H1 (cell line): ENCODE data around the gene GPS2. TPM values are rescaled to one million over a fixed set of nuclear protein-coding genes. Genes with fewer than 3 reads are reported as not detected.

ENCODE experiments used
- CTCF ChIA-PET: fragments of 300-600 bp; sonication (Branson Sonifier 250); formaldehyde crosslinking; loops from one replicate; lab custom pipeline; 2021; ENCODE audit not compliant: partially characterized antibody; lab: Charles Lee
- POLR2A ChIA-PET: fragments of 300-600 bp; sonication (Branson Sonifier 250); formaldehyde crosslinking; loops from one replicate; lab custom pipeline; 2021; ENCODE audit warnings: inconsistent platforms; ENCODE audit not compliant: partially characterized antibody; lab: Charles Lee
- DNase-seq, 2 experiments: peaks; one replicate each; pipeline versions ENCODE4 v3.0.0 to v3.0.0-alpha.2; 2010 to 2022; ENCODE audit warnings: low spot score in 2 of 2, low read depth in 1 of 2, mixed read lengths in 1 of 2
- FAIRE-seq: peaks from 2 replicates; lab custom pipeline; 2011; peaks lifted over from hg19 to GRCh38; lab: Jason Lieb, UNC
- H2AFZ ChIP-seq: 2 replicates; pipeline ENCODE4 v1.8.1; 2012; ENCODE audit warnings: low read length, inconsistent platforms
- H2AK5ac ChIP-seq: 2 replicates; pipeline ENCODE4 v1.6.1; 2013; ENCODE audit warnings: low read depth, low read length
- H2BK120ac ChIP-seq: replicated peaks from 2 replicates; pipeline ENCODE3; 2013; ENCODE audit warnings: low read depth, low read length, inconsistent platforms
- H2BK12ac ChIP-seq: 2 replicates; pipeline ENCODE4 v1.6.1; 2013; ENCODE audit warnings: low read depth, low read length
- H2BK15ac ChIP-seq: 2 replicates; pipeline ENCODE4 v1.6.1; 2013; ENCODE audit warnings: low read length
- H2BK20ac ChIP-seq: 2 replicates; pipeline ENCODE4 v1.6.1; 2013; ENCODE audit warnings: low read length
- H2BK5ac ChIP-seq: 2 replicates; pipeline ENCODE4 v1.6.1; 2013; ENCODE audit warnings: low read depth, low read length
- H3K14ac ChIP-seq: 2 replicates; pipeline ENCODE4 v1.6.1; 2013; ENCODE audit warnings: inconsistent platforms; ENCODE audit not compliant: insufficient read length
- H3K18ac ChIP-seq: 2 replicates; pipeline ENCODE4 v1.6.1; 2013; ENCODE audit warnings: low read length; ENCODE audit errors: extremely low read depth
- H3K23ac ChIP-seq: 2 replicates; pipeline ENCODE4 v1.6.1; 2013; ENCODE audit warnings: inconsistent platforms; ENCODE audit not compliant: insufficient read length
- H3K23me2 ChIP-seq: 2 replicates; pipeline ENCODE4 v1.6.1; 2013; ENCODE audit warnings: low read depth, low read length
- H3K27ac ChIP-seq: 2 replicates; pipeline ENCODE4 v1.6.1; 2011; ENCODE audit warnings: low read depth, low read length, inconsistent platforms
- H3K27me3 ChIP-seq, 4 experiments: replicated peaks in 1 of 4; 1 replicate in 1 of 4; 2 replicates in 3 of 4; pipeline versions ENCODE4 v1.6.1 to v1.8.1; 2011 to 2013; ENCODE audit warnings: low read length in 3 of 4, mild to moderate bottlenecking in 3 of 4, inconsistent platforms in 2 of 4, mixed read lengths in 2 of 4, moderate library complexity in 1 of 4; ENCODE audit not compliant: control insufficient read depth in 3 of 4, insufficient read depth in 3 of 4; ENCODE audit errors: extremely low read depth in 1 of 4
- H3K36me3 ChIP-seq, 4 experiments: 2 replicates each; pipeline versions ENCODE4 v1.6.1 to v1.8.1; 2011 to 2013; ENCODE audit warnings: mild to moderate bottlenecking in 4 of 4, low read length in 3 of 4, moderate library complexity in 2 of 4, control low read depth in 1 of 4, inconsistent platforms in 1 of 4; ENCODE audit not compliant: insufficient read depth in 4 of 4, control insufficient read depth in 2 of 4
- H3K4ac ChIP-seq: replicated peaks from 2 replicates; pipeline ENCODE3; 2013; ENCODE audit warnings: low read length, low read depth, mixed read lengths, inconsistent platforms; ENCODE audit not compliant: insufficient read length
- H3K4me1 ChIP-seq, 4 experiments: replicated peaks in 1 of 4; 1 replicate in 1 of 4; 2 replicates in 3 of 4; pipeline versions ENCODE4 v1.6.1 to v1.8.1; 2011 to 2013; ENCODE audit warnings: low read length in 3 of 4, inconsistent platforms in 2 of 4, mixed read lengths in 1 of 4; ENCODE audit not compliant: insufficient read depth in 4 of 4, control insufficient read depth in 3 of 4
- H3K4me2 ChIP-seq, 2 experiments: 2 replicates each; pipeline versions ENCODE4 v1.6.1 to v1.8.1; 2011 to 2013; ENCODE audit warnings: low read depth in 2 of 2, low read length in 2 of 2, control low read depth in 1 of 2, inconsistent platforms in 1 of 2, mild to moderate bottlenecking in 1 of 2; ENCODE audit not compliant: insufficient read depth in 1 of 2
- H3K4me3 ChIP-seq, 4 experiments: fragments of 200-600, 300-600 bp in 1 of 4; sonication (generic), shearing (Covaris generic), sonication (Bioruptor Twin) in 1 of 4; 2 replicates each; pipeline versions ENCODE4 v1.5.1 to v1.8.1; 2011 to 2016; ENCODE audit warnings: low read length in 4 of 4, low read depth in 3 of 4, control low read depth in 2 of 4, inconsistent platforms in 2 of 4, mild to moderate bottlenecking in 2 of 4, mixed read lengths in 1 of 4, moderate library complexity in 1 of 4; ENCODE audit not compliant: insufficient read depth in 2 of 4; ENCODE audit errors: extremely low read depth in 1 of 4
- H3K56ac ChIP-seq: replicated peaks from 2 replicates; pipeline ENCODE3; 2013; ENCODE audit warnings: low read depth, mild to moderate bottlenecking, mixed read lengths, low read length, inconsistent platforms; ENCODE audit not compliant: insufficient read length
- H3K79me1 ChIP-seq: 2 replicates; pipeline ENCODE4 v1.6.1; 2013; ENCODE audit warnings: low read depth, low read length, control low read depth
- H3K79me2 ChIP-seq, 2 experiments: 2 replicates each; pipeline versions ENCODE4 v1.6.1 to v1.8.1; 2012 to 2013; ENCODE audit warnings: low read length in 2 of 2, mild to moderate bottlenecking in 2 of 2, inconsistent platforms in 1 of 2; ENCODE audit not compliant: insufficient read depth in 2 of 2, control insufficient read depth in 1 of 2
- H3K9ac ChIP-seq, 4 experiments: replicated peaks in 1 of 4; 1 replicate in 1 of 4; 2 replicates in 3 of 4; pipeline versions ENCODE4 v1.6.1 to v1.8.1; 2011 to 2013; ENCODE audit warnings: low read depth in 3 of 4, low read length in 3 of 4, control low read depth in 2 of 4, mild to moderate bottlenecking in 2 of 4, moderate library complexity in 2 of 4, inconsistent platforms in 1 of 4; ENCODE audit errors: extremely low read depth in 1 of 4
- H3K9me3 ChIP-seq, 2 experiments: 2 replicates each; pipeline versions ENCODE4 v1.6.1 to v1.8.1; 2012 to 2013; ENCODE audit warnings: mild to moderate bottlenecking in 2 of 2, moderate library complexity in 2 of 2, control low read depth in 1 of 2, inconsistent platforms in 1 of 2, low read depth in 1 of 2, low read length in 1 of 2, mixed read lengths in 1 of 2; ENCODE audit not compliant: insufficient read depth in 2 of 2
- H4K20me1 ChIP-seq, 2 experiments: replicated peaks in 1 of 2; 2 replicates each; pipeline versions ENCODE3 to v1.8.1; 2011 to 2013; ENCODE audit warnings: inconsistent platforms in 2 of 2, low read length in 2 of 2, mild to moderate bottlenecking in 1 of 2; ENCODE audit not compliant: insufficient read depth in 2 of 2, control insufficient read depth in 1 of 2
- H4K5ac ChIP-seq: 2 replicates; pipeline ENCODE4 v1.6.1; 2013; ENCODE audit warnings: low read length, low read depth, mixed read lengths, inconsistent platforms; ENCODE audit not compliant: insufficient read length
- H4K8ac ChIP-seq: 2 replicates; pipeline ENCODE4 v1.8.0; 2013; ENCODE audit warnings: mild to moderate bottlenecking, moderate library complexity, low read length, inconsistent platforms; ENCODE audit not compliant: insufficient read depth; ENCODE audit errors: extremely low read depth
- H4K91ac ChIP-seq: replicated peaks from 2 replicates; pipeline ENCODE3; 2013; ENCODE audit warnings: low read length, mixed read lengths, inconsistent platforms; ENCODE audit not compliant: insufficient read length
- CBX5 ChIP-seq: fragments of 300-800, 300-1000 bp; sonication (generic); IDR thresholded peaks from 2 replicates; pipeline ENCODE4 v1.7.1; 2016; ENCODE audit warnings: antibody characterized with exemption, low read length, low read depth
- CBX8 ChIP-seq: fragments of 300-800, 300-1000 bp; sonication (generic); IDR thresholded peaks from 2 replicates; pipeline ENCODE4 v1.7.1; 2016; ENCODE audit warnings: low read depth, low read length, borderline replicate concordance
- CREB1 ChIP-seq: IDR thresholded peaks from 2 replicates; pipeline ENCODE4 v1.6.1; 2012; ENCODE audit warnings: inconsistent platforms
- FOSL1 ChIP-seq: IDR thresholded peaks from 2 replicates; pipeline ENCODE4 v1.6.1; 2011; ENCODE audit warnings: mild to moderate bottlenecking, low read depth, low read length, moderate library complexity; ENCODE audit not compliant: insufficient read depth
- SP2 ChIP-seq: IDR thresholded peaks from 2 replicates; pipeline ENCODE4 v1.6.1; 2012; ENCODE audit warnings: mild to moderate bottlenecking, low read length, inconsistent platforms
- TAF1 ChIP-seq: IDR thresholded peaks from 2 replicates; pipeline ENCODE4 v1.6.1; 2011; ENCODE audit warnings: mild to moderate bottlenecking, low read depth, low read length
- WGBS, 2 experiments: shearing (Covaris generic) in 1 of 2; methylation state at CpG; one replicate each; pipeline versions ENCODE4 v1.1.6 to v1.1.7; 2013 to 2015; ENCODE audit warnings: low lambda C conversion rate in 2 of 2, mixed read lengths in 2 of 2, inconsistent platforms in 1 of 2, low coverage in 1 of 2, missing lambda C conversion rate in 1 of 2; ENCODE audit not compliant: insufficient replicate concordance in 2 of 2, insufficient coverage in 1 of 2, insufficient read length in 1 of 2; ENCODE audit errors: extremely low coverage in 1 of 2, missing lambda C conversion rate in 1 of 2; 5-methylcytosine and 5-hydroxymethylcytosine counted together
- polyA plus RNA-seq, 7 experiments: library from polyadenylated mRNA; depleted of rRNA in 3 of 7; stranded (reverse) in 5 of 7; unstranded in 2 of 7; fragments of >200 nt in 5 of 7; fragments of 200-250 nt in 2 of 7; gene quantifications; 1 replicate in 5 of 7; 2 replicates in 1 of 7; 4 replicates in 1 of 7; pipeline versions ENCODE4 v1.2.1 to v1.2.3, GENCODE V29; 2011 to 2013; ENCODE audit warnings: missing spikeins in 2 of 7, mixed read lengths in 2 of 7
- total RNA-seq: library from RNA; stranded (reverse); fragmentation: NEBNext Ultra II Directional; extraction: Animal tissue kit (Norgen Biotek cat#: 25700); gene quantifications from 2 replicates; pipeline ENCODE4 v1.2.1, GENCODE V29; 2021

Gene GPS2
- total and polyA plus RNA-seq, 2 of the 8 experiments (the other 6 are each of a cell fraction or from before 2014, with no cell fraction given), result 67.0 to 152 TPM

- no peak for FAIRE-seq
- WGBS, 2 experiments, result 94% methylated on average over 11 of the region's 19 CpGs; no CpG with 5 or more reads in 1 of the 2 experiments
- CTCF ChIA-PET, result interaction anchor here (0.8 to 14.1 kb wide), 12 partner anchors 13 to 167 kb away, joined by 3 to 167 read pairs (median 8); partner anchors contain the start of genes ACAP1, NEURL4 and SLC2A4
Observed at GRCh38 chr17:7347630-7348477, 32.7 kb upstream of the GPS2 start.

More at GRCh38 chr17:7347630-7348477, 32.7 kb upstream of the GPS2 start:
- Histone ChIP-seq H3K4ac (no peak overlapping the region), H3K79me1 (no peaks in the 10 kb centered on the region), H2BK12ac (no peak overlapping the region), H2AFZ (no peak overlapping the region), H2BK20ac (no peak overlapping the region), H3K27me3 (no peaks in the 10 kb centered on the region), H3K9ac (no peak overlapping the region), H3K23ac (no peak overlapping the region), H4K8ac (no peak overlapping the region), H2AK5ac (no peak overlapping the region), H2BK120ac (no peak overlapping the region), H3K18ac (no peak overlapping the region), H2BK5ac (no peak overlapping the region), H2BK15ac (no peak overlapping the region), H3K4me3 (no peak overlapping the region), H3K23me2 (peaks cover 15% of the 10 kb centered on the region; the same call in 1 of the 2 replicates), H3K36me3 (no peaks in the 10 kb centered on the region), H3K56ac (no peak overlapping the region), H4K5ac (no peak overlapping the region), H4K20me1 (peaks cover 0 to 2% of the 10 kb centered on the region in 2 experiments), H3K79me2 (no peaks in the 10 kb centered on the region), H4K91ac (no peak overlapping the region), H3K4me1 (peaks cover 0 to 17% (median 10%) of the 10 kb centered on the region in 4 experiments; a peak in 6 of 7 replicates), H3K14ac (no peak overlapping the region), H3K9me3 (no peaks in the 10 kb centered on the region), H3K4me2 (no peak overlapping the region), H3K27ac (no peak overlapping the region)
- TF ChIP-seq SP2, result no peak
- TF ChIP-seq FOSL1, result no peak
- TF ChIP-seq TAF1, result no peak
- TF ChIP-seq CBX8, result no peak
- no peak for TF ChIP-seq CREB1
- TF ChIP-seq CBX5, result no peak
- POLR2A ChIA-PET, result interaction anchor here (0.6 to 8.2 kb wide), 16 partner anchors 11 to 212 kb away, joined by 3 to 91 read pairs (median 3); partner anchors contain the start of genes ACAP1, CLDN7, FGF11 and GPS2
- no peak for DNase-seq
